ENCODE data around the gene CAMK1D.

CAMK1D gene

GRCh38 chr10:12780634-12781601 is 431.6 kb downstream of the CAMK1D start:
- Histone ChIP-seq H3K4me3 (ENCODE audit: low read depth in 1 of 2, low read length in 2 of 2) (no peak overlapping the region), H3K27me3 (ENCODE audit: insufficient read depth, low read length, poor library complexity) (no peaks in the 10 kb centered on the region), H3K27ac (ENCODE audit: low read length) (no peak overlapping the region), H3K4me1 (ENCODE audit: insufficient read depth, low read length) (no peaks in the 10 kb centered on the region), H3K9ac (ENCODE audit: low read depth, low read length) (no peak overlapping the region), H3K4me2 (ENCODE audit: insufficient read depth, low read length) (no peak overlapping the region), H3K36me3 (ENCODE audit: insufficient read depth, low read length) (no peaks in the 10 kb centered on the region), H4K20me1 (ENCODE audit: insufficient read depth, low read length) (no peaks in the 10 kb centered on the region), H2AFZ (ENCODE audit: low read depth, low read length) (no peak overlapping the region), H3K79me2 (ENCODE audit: insufficient read depth, low read length) (no peaks in the 10 kb centered on the region), H3K9me3 (ENCODE audit: insufficient read depth, low read length, severe bottlenecking) (no peaks in the 10 kb centered on the region)
- ATAC-seq (ENCODE audit: insufficient read depth, low read depth) (no peak), DNase-seq (no peak)
- no peak for TF ChIP-seq CTCF (IDR thresholded peaks at IDR 0.05; ENCODE audit: borderline replicate concordance, extremely low read depth, low read length, poor library complexity, severe bottlenecking)

DNA sequence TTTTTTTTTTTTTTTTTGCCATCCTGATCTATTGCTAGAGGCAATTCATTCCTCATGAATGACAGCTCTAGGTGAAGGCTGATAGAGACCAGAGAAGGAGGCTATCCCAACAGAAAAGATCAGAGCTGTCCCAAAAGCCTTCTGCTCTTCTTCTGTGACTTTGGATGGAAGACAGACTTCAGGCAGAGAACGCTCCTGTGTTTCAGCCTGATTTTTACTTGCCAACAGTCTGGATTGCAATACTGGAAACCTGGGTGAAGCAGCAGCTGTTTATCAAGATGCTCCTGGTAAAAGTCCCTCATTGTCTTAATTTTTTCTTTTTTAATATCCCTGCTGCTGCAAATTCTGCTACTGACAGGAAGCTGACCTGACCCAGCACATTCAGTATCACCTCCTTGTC is 432.6 kb downstream of the CAMK1D start:
- DNase-seq (no peak), ATAC-seq (ENCODE audit: insufficient read depth, low read depth) (no peak)
- H3K79me2 ChIP-seq (ENCODE audit: insufficient read depth, low read length): no peaks in the 10 kb centered on the region
- no peak overlapping the region for H3K4me3 ChIP-seq (ENCODE audit: low read depth in 1 of 2, low read length in 2 of 2)
- no peak for TF ChIP-seq CTCF (IDR thresholded peaks at IDR 0.05; ENCODE audit: borderline replicate concordance, extremely low read depth, low read length, poor library complexity, severe bottlenecking)
- TF ChIP-seq EZH2 (IDR thresholded peaks at IDR 0.05; ENCODE audit: borderline replicate concordance, low read depth, low read length, severe bottlenecking): no peak
- H4K20me1 ChIP-seq (ENCODE audit: insufficient read depth, low read length): no peaks in the 10 kb centered on the region
- H3K4me2 ChIP-seq (ENCODE audit: insufficient read depth, low read length): no peak overlapping the region
- H3K36me3 ChIP-seq (ENCODE audit: insufficient read depth, low read length): no peaks in the 10 kb centered on the region
- H3K27me3 ChIP-seq (ENCODE audit: insufficient read depth, low read length, poor library complexity): no peaks in the 10 kb centered on the region
- H3K9me3 ChIP-seq (ENCODE audit: insufficient read depth, low read length, severe bottlenecking): no peaks in the 10 kb centered on the region
- no peaks in the 10 kb centered on the region for H3K4me1 ChIP-seq (ENCODE audit: insufficient read depth, low read length)
- no peak overlapping the region for H3K27ac ChIP-seq (ENCODE audit: low read length)
- H3K9ac ChIP-seq (ENCODE audit: low read depth, low read length): no peak overlapping the region
- H2AFZ ChIP-seq (ENCODE audit: low read depth, low read length): no peak overlapping the region

DNA sequence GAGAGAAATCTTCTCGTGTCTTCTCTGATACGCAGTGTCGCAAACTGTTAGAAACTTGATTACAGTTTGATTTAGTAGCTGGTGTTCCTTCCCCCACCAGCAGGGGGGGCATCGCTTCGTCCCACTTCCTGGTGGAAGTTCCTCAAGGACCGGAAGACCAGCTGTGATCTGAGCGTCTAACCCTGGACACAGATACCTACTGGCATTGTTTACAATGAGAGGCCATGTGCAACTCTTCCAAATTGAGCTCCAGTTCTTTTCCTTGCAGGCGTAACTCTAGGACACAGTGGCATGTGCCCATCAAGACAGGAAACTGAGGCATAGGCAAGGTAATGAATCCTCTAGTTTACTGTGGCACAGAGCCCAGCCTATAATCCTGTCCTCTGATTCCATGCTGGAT is 433.2 kb downstream of the CAMK1D start:
- Histone ChIP-seq H3K27ac (ENCODE audit: low read length) (no peak overlapping the region), H3K27me3 (ENCODE audit: insufficient read depth, low read length, poor library complexity) (no peaks in the 10 kb centered on the region), H3K9ac (ENCODE audit: low read depth, low read length) (no peak overlapping the region), H3K36me3 (ENCODE audit: insufficient read depth, low read length) (no peaks in the 10 kb centered on the region), H2AFZ (ENCODE audit: low read depth, low read length) (no peak overlapping the region), H3K79me2 (ENCODE audit: insufficient read depth, low read length) (no peaks in the 10 kb centered on the region), H4K20me1 (ENCODE audit: insufficient read depth, low read length) (no peaks in the 10 kb centered on the region), H3K4me2 (ENCODE audit: insufficient read depth, low read length) (no peak overlapping the region), H3K4me3 (ENCODE audit: low read depth in 1 of 2, low read length in 2 of 2) (no peak overlapping the region), H3K4me1 (ENCODE audit: insufficient read depth, low read length) (no peaks in the 10 kb centered on the region), H3K9me3 (ENCODE audit: insufficient read depth, low read length, severe bottlenecking) (no peaks in the 10 kb centered on the region)
- TF ChIP-seq EZH2 (IDR thresholded peaks at IDR 0.05; ENCODE audit: borderline replicate concordance, low read depth, low read length, severe bottlenecking): no peak
- peak; percentile 72 for TF ChIP-seq CTCF (IDR thresholded peaks at IDR 0.05; ENCODE audit: borderline replicate concordance, extremely low read depth, low read length, poor library complexity, severe bottlenecking)
- DNase-seq (peak; percentile 31), ATAC-seq (ENCODE audit: insufficient read depth, low read depth) (no peak)

All from DND-41 (cell line).